NT2/D1 (cell line): ENCODE data around the gene PKNOX2.

Experiments
- SUZ12 ChIP-seq: IDR thresholded peaks from 2 replicates; pipeline ENCODE4 v1.6.1; 2011; ENCODE audit not compliant: insufficient read length, insufficient read depth; ENCODE audit errors: extremely low read depth
- YY1 ChIP-seq: IDR thresholded peaks from 2 replicates; pipeline ENCODE4 v1.6.1; 2011; ENCODE audit not compliant: insufficient read length, insufficient read depth
- ZNF274 ChIP-seq: IDR thresholded peaks from 2 replicates; pipeline ENCODE4 v1.6.1; 2011; ENCODE audit warnings: mild to moderate bottlenecking, low read depth, low read length

GRCh38 chr11:125314276-125315078, 149.9 kb downstream of the PKNOX2 start:
- TF ChIP-seq YY1, result no peak
- no peak for TF ChIP-seq ZNF274
- no peak for TF ChIP-seq SUZ12
